ENCODE data around the gene CDC26. TPM values are rescaled to one million over a fixed set of nuclear protein-coding genes. Genes with fewer than 3 reads are reported as not detected.

Gene CDC26
- total and polyA plus RNA-seq, 10 of the 15 experiments (the other 5 are each of a cell fraction or from before 2014, with no cell fraction given), result 28.2 to 156 (median 61.5) TPM

DNA sequence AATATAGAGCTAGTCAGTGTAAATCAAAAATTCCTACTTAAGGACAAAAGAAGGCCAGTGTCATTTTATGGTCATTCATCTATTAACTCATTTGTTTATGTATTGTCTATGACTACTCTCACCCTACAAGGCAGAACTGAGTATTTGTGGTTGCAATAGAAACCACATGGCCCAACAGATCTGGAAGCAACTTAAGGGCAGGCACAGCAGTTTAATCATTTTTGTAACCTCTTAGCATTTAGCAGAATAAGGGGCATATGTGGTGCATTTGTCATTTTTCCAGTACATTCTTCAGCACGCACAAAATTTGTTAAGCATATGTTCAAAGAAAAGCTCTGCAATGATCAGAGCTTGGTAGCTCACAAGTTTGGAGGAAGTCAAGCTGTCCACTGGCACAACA is 55.4 kb downstream of the CDC26 start (continued):
- TF ChIP-seq SPI1 (IDR thresholded peaks at IDR 0.05; ENCODE audit: borderline replicate concordance, insufficient read depth, low read depth, low read length) (peak; percentile 80; the same call in 1 of the 2 replicates), ESRRA (IDR thresholded peaks at IDR 0.05; ENCODE audit: low read length) (no peak), SMC3 (IDR thresholded peaks at IDR 0.05; ENCODE audit: borderline replicate concordance, low read length) (no peak), SP1 (IDR thresholded peaks at IDR 0.05; ENCODE audit: low read depth, low read length) (no peak), ZNF24 (IDR thresholded peaks at IDR 0.05) (no peak), ASH2L (IDR thresholded peaks at IDR 0.05; ENCODE audit: borderline replicate concordance, low read depth) (0 out of 2 replicates have a peak, but pooled peaks have one; percentile 34), RCOR1 (conservative IDR thresholded peaks at IDR 0.05; ENCODE audit: low read depth, low read length) (no peak), CEBPB (IDR thresholded peaks at IDR 0.05; ENCODE audit: borderline replicate concordance in 1 of 2, low read depth in 2 of 2, low read length in 2 of 2) (0 out of 4 replicates have a peak, but pooled peaks of 1 of the 2 experiments have one; percentile 20), POLR2AphosphoS2 (IDR thresholded peaks at IDR 0.05; ENCODE audit: low read depth, low read length) (no peak), NR2C2 (IDR thresholded peaks at IDR 0.05; ENCODE audit: borderline replicate concordance, control insufficient read depth, insufficient read length, low read depth) (no peak), NFYB (IDR thresholded peaks at IDR 0.05; ENCODE audit: insufficient read depth, low read depth, low read length) (no peak), CREM (IDR thresholded peaks at IDR 0.05; ENCODE audit: low read depth) (peak; percentile 75), SIN3A (IDR thresholded peaks at IDR 0.05; ENCODE audit: low read depth, low read length) (no peak), DPF2 (IDR thresholded peaks at IDR 0.05) (peak; percentile 66), CBX5 (IDR thresholded peaks at IDR 0.05; ENCODE audit: low read depth) (peak; percentile 50; the same call in 1 of the 2 replicates), LARP7 (IDR thresholded peaks at IDR 0.05) (no peak), NFXL1 (IDR thresholded peaks at IDR 0.05; ENCODE audit: borderline replicate concordance) (no peak)
- TF ChIP-seq, protein P1, sequence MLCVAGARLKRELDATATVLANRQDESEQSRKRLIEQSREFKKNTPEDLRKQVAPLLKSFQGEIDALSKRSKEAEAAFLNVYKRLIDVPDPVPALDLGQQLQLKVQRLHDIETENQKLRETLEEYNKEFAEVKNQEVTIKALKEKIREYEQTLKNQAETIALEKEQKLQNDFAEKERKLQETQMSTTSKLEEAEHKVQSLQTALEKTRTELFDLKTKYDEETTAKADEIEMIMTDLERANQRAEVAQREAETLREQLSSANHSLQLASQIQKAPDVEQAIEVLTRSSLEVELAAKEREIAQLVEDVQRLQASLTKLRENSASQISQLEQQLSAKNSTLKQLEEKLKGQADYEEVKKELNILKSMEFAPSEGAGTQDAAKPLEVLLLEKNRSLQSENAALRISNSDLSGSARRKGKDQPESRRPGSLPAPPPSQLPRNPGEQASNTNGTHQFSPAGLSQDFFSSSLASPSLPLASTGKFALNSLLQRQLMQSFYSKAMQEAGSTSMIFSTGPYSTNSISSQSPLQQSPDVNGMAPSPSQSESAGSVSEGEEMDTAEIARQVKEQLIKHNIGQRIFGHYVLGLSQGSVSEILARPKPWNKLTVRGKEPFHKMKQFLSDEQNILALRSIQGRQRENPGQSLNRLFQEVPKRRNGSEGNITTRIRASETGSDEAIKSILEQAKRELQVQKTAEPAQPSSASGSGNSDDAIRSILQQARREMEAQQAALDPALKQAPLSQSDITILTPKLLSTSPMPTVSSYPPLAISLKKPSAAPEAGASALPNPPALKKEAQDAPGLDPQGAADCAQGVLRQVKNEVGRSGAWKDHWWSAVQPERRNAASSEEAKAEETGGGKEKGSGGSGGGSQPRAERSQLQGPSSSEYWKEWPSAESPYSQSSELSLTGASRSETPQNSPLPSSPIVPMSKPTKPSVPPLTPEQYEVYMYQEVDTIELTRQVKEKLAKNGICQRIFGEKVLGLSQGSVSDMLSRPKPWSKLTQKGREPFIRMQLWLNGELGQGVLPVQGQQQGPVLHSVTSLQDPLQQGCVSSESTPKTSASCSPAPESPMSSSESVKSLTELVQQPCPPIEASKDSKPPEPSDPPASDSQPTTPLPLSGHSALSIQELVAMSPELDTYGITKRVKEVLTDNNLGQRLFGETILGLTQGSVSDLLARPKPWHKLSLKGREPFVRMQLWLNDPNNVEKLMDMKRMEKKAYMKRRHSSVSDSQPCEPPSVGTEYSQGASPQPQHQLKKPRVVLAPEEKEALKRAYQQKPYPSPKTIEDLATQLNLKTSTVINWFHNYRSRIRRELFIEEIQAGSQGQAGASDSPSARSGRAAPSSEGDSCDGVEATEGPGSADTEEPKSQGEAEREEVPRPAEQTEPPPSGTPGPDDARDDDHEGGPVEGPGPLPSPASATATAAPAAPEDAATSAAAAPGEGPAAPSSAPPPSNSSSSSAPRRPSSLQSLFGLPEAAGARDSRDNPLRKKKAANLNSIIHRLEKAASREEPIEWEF (IDR thresholded peaks at IDR 0.05; ENCODE audit: insufficient replicate concordance, low read depth, low read length), result no peak
- TF ChIP-seq, protein P2, sequence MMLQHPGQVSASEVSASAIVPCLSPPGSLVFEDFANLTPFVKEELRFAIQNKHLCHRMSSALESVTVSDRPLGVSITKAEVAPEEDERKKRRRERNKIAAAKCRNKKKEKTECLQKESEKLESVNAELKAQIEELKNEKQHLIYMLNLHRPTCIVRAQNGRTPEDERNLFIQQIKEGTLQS (IDR thresholded peaks at IDR 0.05; ENCODE audit: borderline replicate concordance, extremely low read depth, low read depth, low read length), result no peak
- TF ChIP-seq, protein P3, sequence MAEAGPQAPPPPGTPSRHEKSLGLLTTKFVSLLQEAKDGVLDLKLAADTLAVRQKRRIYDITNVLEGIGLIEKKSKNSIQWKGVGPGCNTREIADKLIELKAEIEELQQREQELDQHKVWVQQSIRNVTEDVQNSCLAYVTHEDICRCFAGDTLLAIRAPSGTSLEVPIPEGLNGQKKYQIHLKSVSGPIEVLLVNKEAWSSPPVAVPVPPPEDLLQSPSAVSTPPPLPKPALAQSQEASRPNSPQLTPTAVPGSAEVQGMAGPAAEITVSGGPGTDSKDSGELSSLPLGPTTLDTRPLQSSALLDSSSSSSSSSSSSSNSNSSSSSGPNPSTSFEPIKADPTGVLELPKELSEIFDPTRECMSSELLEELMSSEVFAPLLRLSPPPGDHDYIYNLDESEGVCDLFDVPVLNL (IDR thresholded peaks at IDR 0.05; ENCODE audit: low read depth, low read length), result no peak
- TF ChIP-seq, protein P4, sequence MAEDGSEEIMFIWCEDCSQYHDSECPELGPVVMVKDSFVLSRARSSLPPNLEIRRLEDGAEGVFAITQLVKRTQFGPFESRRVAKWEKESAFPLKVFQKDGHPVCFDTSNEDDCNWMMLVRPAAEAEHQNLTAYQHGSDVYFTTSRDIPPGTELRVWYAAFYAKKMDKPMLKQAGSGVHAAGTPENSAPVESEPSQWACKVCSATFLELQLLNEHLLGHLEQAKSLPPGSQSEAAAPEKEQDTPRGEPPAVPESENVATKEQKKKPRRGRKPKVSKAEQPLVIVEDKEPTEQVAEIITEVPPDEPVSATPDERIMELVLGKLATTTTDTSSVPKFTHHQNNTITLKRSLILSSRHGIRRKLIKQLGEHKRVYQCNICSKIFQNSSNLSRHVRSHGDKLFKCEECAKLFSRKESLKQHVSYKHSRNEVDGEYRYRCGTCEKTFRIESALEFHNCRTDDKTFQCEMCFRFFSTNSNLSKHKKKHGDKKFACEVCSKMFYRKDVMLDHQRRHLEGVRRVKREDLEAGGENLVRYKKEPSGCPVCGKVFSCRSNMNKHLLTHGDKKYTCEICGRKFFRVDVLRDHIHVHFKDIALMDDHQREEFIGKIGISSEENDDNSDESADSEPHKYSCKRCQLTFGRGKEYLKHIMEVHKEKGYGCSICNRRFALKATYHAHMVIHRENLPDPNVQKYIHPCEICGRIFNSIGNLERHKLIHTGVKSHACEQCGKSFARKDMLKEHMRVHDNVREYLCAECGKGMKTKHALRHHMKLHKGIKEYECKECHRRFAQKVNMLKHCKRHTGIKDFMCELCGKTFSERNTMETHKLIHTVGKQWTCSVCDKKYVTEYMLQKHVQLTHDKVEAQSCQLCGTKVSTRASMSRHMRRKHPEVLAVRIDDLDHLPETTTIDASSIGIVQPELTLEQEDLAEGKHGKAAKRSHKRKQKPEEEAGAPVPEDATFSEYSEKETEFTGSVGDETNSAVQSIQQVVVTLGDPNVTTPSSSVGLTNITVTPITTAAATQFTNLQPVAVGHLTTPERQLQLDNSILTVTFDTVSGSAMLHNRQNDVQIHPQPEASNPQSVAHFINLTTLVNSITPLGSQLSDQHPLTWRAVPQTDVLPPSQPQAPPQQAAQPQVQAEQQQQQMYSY (CRISPR knock-in tag; IDR thresholded peaks at IDR 0.05), result no peak

All from GM12878 (cell line).